ENCODE results near the gene MSLN. TPM values are rescaled to one million over a fixed set of nuclear protein-coding genes. Genes with fewer than 3 reads are reported as not detected.
A peak's percentile ranks its signal among the peaks of the same experiment; 100 is the strongest.
"Not testable (repeated sequence)": the region's sequence is repeated elsewhere in the genome, so short reads cannot be mapped to it uniquely, and the experiment has no call there.

Gene MSLN
- total RNA-seq, 1 donor from 2014 or later: 1.0 TPM

GRCh38 chr16:732936-733335 is 27.6 kb upstream of the MSLN start:
- intact Hi-C loops (cut with DNase I): no loop called here
- no peak for ATAC-seq (ENCODE audit: poor library complexity)
- DNase-seq: no peak

- no peak for ATAC-seq (ENCODE audit: poor library complexity)
- intact Hi-C loops (cut with DNase I): no loop called here
- no peak for DNase-seq
Measured at GRCh38 chr16:733382-734207, 26.9 kb upstream of the MSLN start.

GRCh38 chr16:734208-734980 is 26.1 kb upstream of the MSLN start:
- intact Hi-C loops (cut with DNase I): no loop called here
- no peak for ATAC-seq (ENCODE audit: poor library complexity)
- no peak for DNase-seq

GRCh38 chr16:734981-735881 is 25.3 kb upstream of the MSLN start:
- intact Hi-C loops (cut with DNase I): no loop called here
- ATAC-seq (ENCODE audit: poor library complexity) (no peak), DNase-seq (no peak)

- intact Hi-C loops (cut with DNase I): no loop called here
Measured at GRCh38 chr16:735982-736453, 24.5 kb upstream of the MSLN start.

GRCh38 chr16:736936-737481 is 23.5 kb upstream of the MSLN start:
- ATAC-seq (ENCODE audit: poor library complexity) (no peak), DNase-seq (no peak)
- intact Hi-C loops (cut with DNase I): no loop called here

More at GRCh38 chr16:735982-736453, 24.5 kb upstream of the MSLN start:
- DNase-seq (no peak), ATAC-seq (ENCODE audit: poor library complexity) (no peak)

- ATAC-seq (ENCODE audit: poor library complexity): no peak
- DNase-seq: no peak
- intact Hi-C loops (cut with DNase I): no loop called here
Measured at GRCh38 chr16:739560-740458, 20.7 kb upstream of the MSLN start.

GRCh38 chr16:740459-740763 is 20.1 kb upstream of the MSLN start:
- intact Hi-C loops (cut with DNase I): no loop called here
- DNase-seq: no peak
- peak; percentile 28 for ATAC-seq (ENCODE audit: poor library complexity)

GRCh38 chr16:740764-741505 is 19.6 kb upstream of the MSLN start, which contains the start of gene CIAO3:
Gene CIAO3 (minus strand): TSS chr16:740997. CDS start chr16:740985, 12 bp downstream.
- ATAC-seq (ENCODE audit: poor library complexity): peak; percentile 96
- intact Hi-C loops (cut with DNase I): no loop called here

GRCh38 chr16:741986-742629 is 18.4 kb upstream of the MSLN start:
- ATAC-seq (ENCODE audit: poor library complexity) (no peak), DNase-seq (no peak)
- intact Hi-C loops (cut with DNase I): no loop called here

More at GRCh38 chr16:740764-741505, 19.6 kb upstream of the MSLN start, which contains the start of gene CIAO3:
- DNase-seq: peak; percentile 92

GRCh38 chr16:742894-743293 is 17.6 kb upstream of the MSLN start:
- intact Hi-C loops (cut with DNase I); DNase-seq; ATAC-seq (ENCODE audit: poor library complexity): not testable (repeated sequence)

GRCh38 chr16:743794-744500 is 16.6 kb upstream of the MSLN start:
- DNase-seq (no peak), ATAC-seq (ENCODE audit: poor library complexity) (no peak)
- intact Hi-C loops (cut with DNase I): no loop called here

GRCh38 chr16:745739-746138 is 14.8 kb upstream of the MSLN start:
- intact Hi-C loops (cut with DNase I): no loop called here
- DNase-seq (no peak), ATAC-seq (ENCODE audit: poor library complexity) (no peak)

- ATAC-seq (ENCODE audit: poor library complexity) (no peak), DNase-seq (no peak)
- intact Hi-C loops (cut with DNase I): no loop called here
Measured at GRCh38 chr16:746637-747036, 13.9 kb upstream of the MSLN start.

GRCh38 chr16:747978-748746 is 12.4 kb upstream of the MSLN start:
- no peak for ATAC-seq (ENCODE audit: poor library complexity)
- DNase-seq: no peak
- intact Hi-C loops (cut with DNase I): no loop called here
